GM19324 (cell line): ENCODE results near the gene RAVER1.

Experiments
- ATAC-seq: cut with Tn5 transposase; IDR thresholded peaks from one replicate; pipeline ENCODE4 v1.9.1; 2021; ENCODE audit warnings: mild to moderate bottlenecking, moderate library complexity; ENCODE audit not compliant: unreplicated experiment, low FRiP score

RAVER1 gene

GRCh38 chr19:10277795-10278589 lies 55.3 kb downstream of the RAVER1 start:
- ATAC-seq = no peak

- ATAC-seq = no peak
Measured at GRCh38 chr19:10274589-10274988, 58.7 kb downstream of the RAVER1 start.

GRCh38 chr19:10271543-10272086 lies 61.7 kb downstream of the RAVER1 start:
- peak; percentile 1 for ATAC-seq

GRCh38 chr19:10270616-10271394 lies 62.5 kb downstream of the RAVER1 start, which contains the start of gene ICAM1:
TSS of gene ICAM1 (plus strand) at chr19:10271120. CDS start at chr19:10271160, 40 bp downstream.
- peak; percentile 45 for ATAC-seq

GRCh38 chr19:10270180-10270615 lies 63.1 kb downstream of the RAVER1 start:
- ATAC-seq = peak; percentile 27

GRCh38 chr19:10269333-10270179 lies 63.8 kb downstream of the RAVER1 start:
- ATAC-seq = peak; percentile 32

GRCh38 chr19:10268071-10268470 lies 65.3 kb downstream of the RAVER1 start:
- ATAC-seq = no peak

GRCh38 chr19:10266706-10267105 lies 66.6 kb downstream of the RAVER1 start:
- no peak for ATAC-seq
